Neural cell (in vitro differentiated cells): Measurements from ENCODE around the gene UBE2E3. TPM values are rescaled to one million over a fixed set of nuclear protein-coding genes. Genes with fewer than 3 reads are reported as not detected.
"Not testable (repeated sequence)": the region's sequence is repeated elsewhere in the genome, so short reads cannot be mapped to it uniquely, and the experiment has no call there.

Source experiments
- H2AFZ ChIP-seq: fragments of 200-600, 300-800 bp; sonication (generic), shearing (Covaris generic); 2 replicates; pipeline ENCODE4 v1.6.0; 2014; ENCODE audit warnings: low read depth, mild to moderate bottlenecking, antibody characterized with exemption, low read length, moderate library complexity
- H3F3A ChIP-seq: fragments of 200-600 bp; shearing (Covaris generic); 2 replicates; pipeline ENCODE4 v1.6.1; 2016; ENCODE audit warnings: mild to moderate bottlenecking, moderate library complexity, mixed read lengths, antibody characterized with exemption, low read length; ENCODE audit not compliant: insufficient read depth, poor library complexity, severe bottlenecking
- H3K27ac ChIP-seq: fragments of 200-600, 300-800 bp; sonication (generic), shearing (Covaris generic); 2 replicates; pipeline ENCODE4 v1.5.1; 2014; ENCODE audit warnings: mild to moderate bottlenecking, low read length, moderate library complexity
- H3K27me3 ChIP-seq: fragments of 300-800, 200-600 bp; sonication (generic), shearing (Covaris generic); 2 replicates; pipeline ENCODE4 v1.6.0; 2014; ENCODE audit warnings: mild to moderate bottlenecking, low read depth, low read length, moderate library complexity; ENCODE audit not compliant: insufficient read depth
- H3K36me3 ChIP-seq: fragments of 300-800, 200-600 bp; sonication (generic), shearing (Covaris generic); 2 replicates; pipeline ENCODE4 v1.5.1; 2014; ENCODE audit warnings: mild to moderate bottlenecking, antibody characterized with exemption, low read length, moderate library complexity; ENCODE audit not compliant: insufficient read depth
- H3K4me2 ChIP-seq: fragments of 300-800, 200-600 bp; sonication (generic), shearing (Covaris generic); 2 replicates; pipeline ENCODE4 v1.6.0; 2014; ENCODE audit warnings: mild to moderate bottlenecking, low read length
- H3K4me3 ChIP-seq: fragments of 300-800, 200-600 bp; sonication (generic), shearing (Covaris generic); 2 replicates; pipeline ENCODE4 v1.5.1; 2014; ENCODE audit warnings: mild to moderate bottlenecking, low read length, moderate library complexity
- H3K79me2 ChIP-seq: fragments of 200-600 bp; shearing (Covaris generic); replicated peaks from 2 replicates; pipeline ENCODE4 v1.6.0; 2014; ENCODE audit warnings: mild to moderate bottlenecking, low read length, moderate library complexity; ENCODE audit not compliant: insufficient read depth
- H3K9ac ChIP-seq: fragments of 300-800, 200-600 bp; sonication (generic), shearing (Covaris generic); 2 replicates; pipeline ENCODE4 v1.6.1; 2016; ENCODE audit warnings: mild to moderate bottlenecking, low read length, mixed read lengths
- H3K9me2 ChIP-seq: fragments of 200-600 bp; shearing (Covaris generic); 2 replicates; pipeline ENCODE4 v1.6.1; 2016; ENCODE audit warnings: mild to moderate bottlenecking, low read length, mixed read lengths; ENCODE audit not compliant: insufficient read depth
- H3K9me3 ChIP-seq: fragments of 200-600, 300-800 bp; sonication (generic), shearing (Covaris generic); 2 replicates; pipeline ENCODE4 v1.6.1; 2016; ENCODE audit warnings: mild to moderate bottlenecking, mixed run types, low read length, moderate library complexity, mixed read lengths
- H4K20me1 ChIP-seq: fragments of 200-600 bp; shearing (Covaris generic); 2 replicates; pipeline ENCODE4 v1.6.1; 2016; ENCODE audit warnings: mild to moderate bottlenecking, mixed run types; ENCODE audit not compliant: insufficient read depth
- EP300 ChIP-seq: fragments of 450-650 bp; conservative IDR thresholded peaks from 2 replicates; pipeline ENCODE4 v1.6.1; 2014; ENCODE audit warnings: antibody characterized with exemption, mild to moderate bottlenecking, moderate library complexity; ENCODE audit not compliant: poor library complexity, severe bottlenecking
- EZH2 ChIP-seq: fragments of 200-600, 300-800 bp; shearing (Covaris generic), sonication (generic); IDR thresholded peaks from 2 replicates; pipeline ENCODE4 v1.6.1; 2014; ENCODE audit warnings: antibody characterized with exemption, low read length, borderline replicate concordance, mild to moderate bottlenecking; ENCODE audit not compliant: insufficient read depth, poor library complexity, severe bottlenecking
- MXI1 ChIP-seq: fragments of 450-650 bp; conservative IDR thresholded peaks from 2 replicates; pipeline ENCODE4 v1.6.1; 2014; ENCODE audit warnings: antibody characterized with exemption, mild to moderate bottlenecking; ENCODE audit not compliant: poor library complexity, severe bottlenecking
- POLR2AphosphoS5 ChIP-seq: IDR thresholded peaks from 2 replicates; pipeline ENCODE4 v1.6.1; 2012
- RAD21 ChIP-seq: fragments of 450-650 bp; conservative IDR thresholded peaks from 2 replicates; pipeline ENCODE4 v1.6.1; 2014; ENCODE audit warnings: antibody characterized with exemption, mild to moderate bottlenecking, moderate library complexity
- REST ChIP-seq: IDR thresholded peaks from 2 replicates; pipeline ENCODE4 v1.6.1; 2012; ENCODE audit warnings: borderline replicate concordance
- SMC3 ChIP-seq: fragments of 450-650 bp; conservative IDR thresholded peaks from 2 replicates; pipeline ENCODE4 v1.6.1; 2014; ENCODE audit warnings: antibody characterized with exemption, mild to moderate bottlenecking, moderate library complexity; ENCODE audit not compliant: poor library complexity
- TAF1 ChIP-seq: IDR thresholded peaks from 2 replicates; pipeline ENCODE4 v1.6.1; 2012; ENCODE audit warnings: low read depth
- polyA plus RNA-seq: library from polyadenylated mRNA; depleted of rRNA; stranded (reverse); fragments of >200 nt; gene quantifications from 2 replicates; pipeline ENCODE4 v1.2.3, GENCODE V29; 2014
- TF ChIP-seq, protein P1 (sequence below): fragments of 450-650 bp; IDR thresholded peaks from 2 replicates; pipeline ENCODE4 v1.5.1; 2014; ENCODE audit warnings: antibody characterized with exemption, mild to moderate bottlenecking, moderate library complexity; ENCODE audit not compliant: poor library complexity, severe bottlenecking

Gene UBE2E3
- polyA plus RNA-seq, 1 donor from 2014 or later = 337 TPM

GRCh38 chr2:181083140-181083539, 102.7 kb downstream of the UBE2E3 start:
- no peaks in the 10 kb centered on the region for H3K36me3 ChIP-seq
- TF ChIP-seq, protein P1, sequence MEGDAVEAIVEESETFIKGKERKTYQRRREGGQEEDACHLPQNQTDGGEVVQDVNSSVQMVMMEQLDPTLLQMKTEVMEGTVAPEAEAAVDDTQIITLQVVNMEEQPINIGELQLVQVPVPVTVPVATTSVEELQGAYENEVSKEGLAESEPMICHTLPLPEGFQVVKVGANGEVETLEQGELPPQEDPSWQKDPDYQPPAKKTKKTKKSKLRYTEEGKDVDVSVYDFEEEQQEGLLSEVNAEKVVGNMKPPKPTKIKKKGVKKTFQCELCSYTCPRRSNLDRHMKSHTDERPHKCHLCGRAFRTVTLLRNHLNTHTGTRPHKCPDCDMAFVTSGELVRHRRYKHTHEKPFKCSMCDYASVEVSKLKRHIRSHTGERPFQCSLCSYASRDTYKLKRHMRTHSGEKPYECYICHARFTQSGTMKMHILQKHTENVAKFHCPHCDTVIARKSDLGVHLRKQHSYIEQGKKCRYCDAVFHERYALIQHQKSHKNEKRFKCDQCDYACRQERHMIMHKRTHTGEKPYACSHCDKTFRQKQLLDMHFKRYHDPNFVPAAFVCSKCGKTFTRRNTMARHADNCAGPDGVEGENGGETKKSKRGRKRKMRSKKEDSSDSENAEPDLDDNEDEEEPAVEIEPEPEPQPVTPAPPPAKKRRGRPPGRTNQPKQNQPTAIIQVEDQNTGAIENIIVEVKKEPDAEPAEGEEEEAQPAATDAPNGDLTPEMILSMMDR = no peak
- TF ChIP-seq TAF1 = no peak
- TF ChIP-seq RAD21 = no peak
- TF ChIP-seq POLR2AphosphoS5 = no peak
- TF ChIP-seq MXI1 = no peak
- TF ChIP-seq REST = no peak
- no peak for TF ChIP-seq EP300
- TF ChIP-seq SMC3 = no peak
- TF ChIP-seq EZH2 = no peak

GRCh38 chr2:181085734-181086133, 105.3 kb downstream of the UBE2E3 start:
- TF ChIP-seq RAD21 (no peak), EP300 (no peak), SMC3 (no peak), REST (no peak), TAF1 (no peak)
- no peak overlapping the region for H3K4me3 ChIP-seq
- H3K9me3 ChIP-seq = no peaks in the 10 kb centered on the region
- H3K36me3 ChIP-seq = no peaks in the 10 kb centered on the region
- H3K27ac ChIP-seq = no peak overlapping the region
- no peaks in the 10 kb centered on the region for H3K79me2 ChIP-seq
- no peak overlapping the region for H3K4me2 ChIP-seq
- no peak overlapping the region for H3K9ac ChIP-seq
- no peak overlapping the region for H2AFZ ChIP-seq
- no peaks in the 10 kb centered on the region for H3F3A ChIP-seq
- no peaks in the 10 kb centered on the region for H3K27me3 ChIP-seq
- H3K9me2 ChIP-seq = no peaks in the 10 kb centered on the region
- H4K20me1 ChIP-seq = no peaks in the 10 kb centered on the region

More at GRCh38 chr2:181083140-181083539, 102.7 kb downstream of the UBE2E3 start:
- Histone ChIP-seq H3K4me3 (no peak overlapping the region), H2AFZ (no peak overlapping the region), H3F3A (no peaks in the 10 kb centered on the region), H3K9ac (no peak overlapping the region), H3K9me2 (no peaks in the 10 kb centered on the region), H3K9me3 (no peaks in the 10 kb centered on the region), H4K20me1 (no peaks in the 10 kb centered on the region), H3K27ac (no peak overlapping the region), H3K27me3 (no peaks in the 10 kb centered on the region), H3K79me2 (no peaks in the 10 kb centered on the region), H3K4me2 (no peak overlapping the region)

DNA sequence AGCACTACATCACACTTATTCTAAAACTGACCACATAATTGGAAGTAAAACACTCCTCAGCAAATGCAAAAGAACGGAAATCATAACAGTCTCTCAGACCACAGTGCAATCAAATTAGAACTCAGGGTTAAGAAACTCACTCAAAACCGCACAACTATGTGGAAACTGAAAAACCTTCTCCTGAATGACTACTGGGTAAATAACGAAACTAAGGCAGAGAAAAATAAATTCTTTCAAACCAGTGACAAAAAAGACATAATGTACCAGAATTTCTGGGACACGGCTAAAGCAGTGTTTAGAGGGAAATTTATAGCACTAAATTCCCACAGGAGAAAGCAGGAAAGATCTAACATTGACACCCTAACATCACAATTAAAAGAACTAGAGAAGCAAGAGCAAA, 111.5 kb downstream of the UBE2E3 start:
- H3K9me3 ChIP-seq, H3F3A ChIP-seq, H3K9ac ChIP-seq, H4K20me1 ChIP-seq, H3K27ac ChIP-seq, H3K27me3 ChIP-seq, H3K36me3 ChIP-seq, H3K4me2 ChIP-seq, H3K9me2 ChIP-seq, H3K4me3 ChIP-seq, H3K79me2 ChIP-seq, H2AFZ ChIP-seq: not testable (repeated sequence)
